Renal pelvis (tissue), 4 donors: ENCODE measurements around the gene CDC34. TPM values are rescaled to one million over a fixed set of nuclear protein-coding genes. Genes with fewer than 3 reads are reported as not detected.

ENCODE experiments used
- DNase-seq: peaks from one replicate; pipeline ENCODE4 v3.0.0-alpha.2; 2013
- polyA plus RNA-seq, 3 donors: library from polyadenylated mRNA; unstranded; fragments of 120-200 nt; gene quantifications; one replicate each; pipeline ENCODE4 v1.2.1, GENCODE V29; 2013; ENCODE audit not compliant: insufficient read length in 3 of 3

CDC34 gene
- polyA plus RNA-seq, 3 donors: 57.2 to 81.2 (median 68.3) TPM

GRCh38 chr19:570937-571565 lies 39.5 kb downstream of the CDC34 start:
- peak; percentile 46 for DNase-seq

- peak; percentile 55 for DNase-seq
Observed at GRCh38 chr19:571566-571974, 40.0 kb downstream of the CDC34 start.

- peak; percentile 98 for DNase-seq
Observed at GRCh38 chr19:572140-572742, 40.7 kb downstream of the CDC34 start, which contains the start of gene BSG. Gene BSG (plus strand): TSS chr19:572596. CDS start chr19:572635, 39 bp downstream.

DNA sequence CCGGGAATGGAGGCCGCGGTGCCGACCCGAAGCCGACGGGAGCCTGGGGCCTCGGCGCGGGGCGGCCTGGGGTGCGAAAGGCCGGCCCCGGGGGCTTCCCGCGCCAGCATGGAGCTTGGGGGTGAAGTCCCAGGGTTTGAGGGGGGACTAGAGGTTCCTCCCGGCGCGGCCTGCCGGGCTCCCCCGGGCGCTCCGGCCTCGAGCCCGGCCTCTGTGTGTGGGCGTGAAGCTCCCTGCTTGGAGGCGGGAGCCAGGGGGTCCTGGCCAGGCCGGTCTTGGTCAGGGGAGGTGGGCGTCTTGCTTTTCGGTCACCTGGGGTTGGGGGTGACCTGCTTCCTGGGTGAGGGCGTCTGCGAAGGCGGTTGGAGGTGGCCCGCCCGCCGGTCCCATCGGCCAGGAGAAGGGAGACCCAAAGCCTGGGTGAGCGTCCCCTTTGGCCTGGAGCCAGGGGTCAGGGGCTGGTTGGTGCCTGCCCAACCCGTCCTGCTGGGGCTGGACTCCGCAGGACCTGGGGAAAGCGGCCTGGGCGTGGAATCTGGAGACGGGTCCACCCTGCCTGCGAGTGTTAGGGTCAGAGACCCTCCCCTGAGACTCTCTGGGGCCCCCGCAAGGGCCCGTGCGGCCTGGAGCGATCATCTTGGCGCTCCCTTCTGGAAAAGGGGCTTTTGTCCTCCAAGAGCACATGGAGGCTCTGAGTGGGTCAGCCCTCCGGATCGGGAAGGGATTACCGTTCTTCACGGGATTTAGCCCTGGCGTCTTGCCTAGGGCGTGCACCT lies 41.4 kb downstream of the CDC34 start:
- DNase-seq: no peak

DNA sequence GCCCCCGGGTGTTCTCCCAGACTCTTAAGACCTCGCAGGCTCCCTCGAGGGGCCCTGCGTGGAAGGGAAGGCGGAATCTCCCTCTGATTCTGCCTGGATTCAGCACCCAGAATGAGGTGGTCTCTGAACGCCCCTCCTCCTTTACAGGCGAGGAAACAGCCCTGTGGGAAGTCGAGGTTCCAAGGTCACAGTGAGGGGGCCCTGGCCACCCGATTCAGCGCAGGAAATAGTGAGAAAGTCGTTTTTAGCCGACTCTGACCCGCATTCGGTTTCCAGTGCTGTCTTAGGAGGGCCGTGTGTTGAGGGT lies 41.9 kb downstream of the CDC34 start:
- no peak for DNase-seq

DNA sequence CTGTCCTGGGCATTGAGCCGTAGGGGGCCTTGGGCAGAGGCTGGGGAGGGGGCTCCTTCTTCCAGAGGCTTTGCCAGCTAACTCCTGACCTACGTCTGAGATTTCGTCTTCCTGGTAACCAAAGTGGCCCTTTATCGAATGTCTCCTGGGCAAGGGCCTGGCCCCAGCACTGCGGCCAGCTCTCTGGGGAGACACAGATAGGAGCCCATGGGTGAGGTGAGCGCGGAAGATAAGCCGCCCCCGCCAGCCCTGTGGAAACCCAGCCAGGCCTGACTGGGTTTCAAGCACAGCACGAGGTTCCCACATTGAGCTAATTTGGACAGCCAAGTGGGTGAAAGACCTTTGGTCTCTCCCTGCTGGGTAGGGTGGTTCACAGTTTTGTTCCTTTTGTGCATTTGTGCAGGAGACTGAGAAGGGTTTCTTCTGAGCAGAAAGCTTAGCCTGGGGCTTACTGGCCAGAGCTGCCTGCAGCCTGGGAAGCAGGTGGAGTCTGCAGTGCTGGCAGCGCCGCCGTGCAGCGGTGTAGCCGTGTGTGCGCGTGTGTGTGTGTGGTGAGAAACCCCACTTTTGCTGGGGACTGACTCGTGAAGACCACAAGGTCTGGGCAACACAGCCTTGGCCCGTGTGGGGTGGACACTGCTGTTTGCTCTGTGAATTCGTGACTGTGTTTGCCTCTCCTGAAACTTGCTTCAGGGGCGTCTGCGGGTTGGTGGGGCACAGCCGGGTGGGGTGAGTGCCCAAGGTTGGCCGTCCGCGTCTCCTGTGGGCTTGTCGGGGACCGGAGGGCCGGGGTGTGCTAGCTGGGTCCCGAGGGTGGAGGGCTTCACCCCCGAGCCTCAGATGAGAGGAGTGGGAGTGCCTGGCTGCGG lies 43.3 kb downstream of the CDC34 start:
- DNase-seq: no peak

DNA sequence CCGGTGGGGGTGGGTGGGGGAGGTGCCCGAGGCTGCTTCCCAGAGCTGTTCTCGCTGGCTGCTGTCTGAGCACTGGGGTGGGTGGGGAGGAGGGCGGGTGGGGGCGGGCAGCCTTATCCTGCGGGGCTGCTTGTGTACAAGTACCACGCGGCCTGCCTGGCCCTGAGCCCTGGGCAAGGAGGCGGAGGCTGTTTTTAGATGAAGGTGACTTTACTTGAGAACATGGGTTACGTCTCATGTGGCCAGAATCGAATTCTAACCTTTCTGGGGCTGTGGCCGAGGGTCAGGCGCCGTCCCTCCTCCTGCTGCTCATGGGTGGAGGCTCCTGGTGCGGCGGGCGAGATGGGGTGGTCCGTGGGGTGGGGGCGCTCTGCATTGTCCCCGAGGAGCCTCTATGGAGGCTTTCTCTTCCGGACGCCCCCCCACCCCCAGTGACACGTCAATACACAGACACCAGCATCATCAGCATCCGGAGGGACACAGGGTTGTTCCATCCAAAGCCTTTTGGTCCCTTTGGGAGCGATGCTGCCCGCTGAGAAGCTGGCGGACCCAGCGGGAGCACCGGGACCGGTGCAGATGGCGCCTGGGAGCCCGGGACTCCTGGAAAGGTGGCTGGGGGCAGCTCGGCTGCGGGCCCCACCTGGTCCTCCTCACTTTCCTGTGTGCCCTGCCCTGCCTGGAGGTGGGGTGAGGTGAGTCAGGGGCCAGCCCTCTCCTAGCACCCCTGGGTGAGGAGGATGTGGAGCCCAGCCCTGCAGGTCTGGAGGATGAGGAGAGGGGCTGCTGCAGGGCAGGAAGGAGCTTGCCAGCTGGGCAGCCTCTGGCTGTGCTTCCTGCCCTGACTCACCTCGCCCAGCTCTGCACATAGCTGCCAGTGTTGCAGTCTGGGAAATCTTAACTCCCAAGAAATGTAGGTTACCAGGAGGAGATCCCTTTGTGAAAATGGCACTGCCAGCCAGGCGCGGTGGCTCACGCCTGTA lies 44.3 kb downstream of the CDC34 start:
- no peak for DNase-seq

GRCh38 chr19:576768-577438 lies 45.3 kb downstream of the CDC34 start:
- no peak for DNase-seq

- no peak for DNase-seq
Observed at GRCh38 chr19:577439-578392, 46.2 kb downstream of the CDC34 start.

- no peak for DNase-seq
Observed at GRCh38 chr19:579111-579841, 47.7 kb downstream of the CDC34 start.

GRCh38 chr19:579842-580155 lies 48.2 kb downstream of the CDC34 start:
- DNase-seq: no peak

GRCh38 chr19:580274-580835 lies 48.8 kb downstream of the CDC34 start:
- no peak for DNase-seq

DNA sequence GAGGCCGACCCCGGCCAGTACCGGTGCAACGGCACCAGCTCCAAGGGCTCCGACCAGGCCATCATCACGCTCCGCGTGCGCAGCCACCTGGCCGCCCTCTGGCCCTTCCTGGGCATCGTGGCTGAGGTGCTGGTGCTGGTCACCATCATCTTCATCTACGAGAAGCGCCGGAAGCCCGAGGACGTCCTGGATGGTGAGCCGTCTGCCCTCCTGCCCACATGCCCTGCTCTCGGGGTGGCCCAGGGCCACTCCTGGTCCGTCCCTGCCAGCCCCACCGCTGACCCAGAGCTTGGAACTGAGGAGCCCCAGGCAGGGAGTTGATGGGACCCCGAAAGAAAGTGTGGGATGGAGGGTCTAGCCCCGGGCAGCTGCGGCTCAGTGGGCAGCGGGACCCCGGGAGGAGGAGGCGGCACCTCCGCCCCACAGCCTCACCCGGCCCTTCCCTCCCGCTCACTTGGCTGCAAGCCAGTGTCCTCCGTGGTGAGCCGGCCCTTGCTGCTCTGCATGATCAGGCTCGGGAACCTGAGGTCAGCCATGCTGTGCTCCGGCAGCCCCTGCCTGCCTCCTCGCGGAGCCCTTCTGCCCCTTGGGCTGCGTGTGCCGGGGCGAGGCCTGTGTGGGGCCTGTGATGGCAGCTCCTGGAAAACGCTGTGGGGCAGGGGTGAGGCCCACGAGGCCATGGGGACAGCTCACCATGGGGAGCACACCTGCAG lies 50.0 kb downstream of the CDC34 start:
- DNase-seq: no peak

- DNase-seq: no peak
Observed at GRCh38 chr19:582497-583197, 51.1 kb downstream of the CDC34 start.

DNA sequence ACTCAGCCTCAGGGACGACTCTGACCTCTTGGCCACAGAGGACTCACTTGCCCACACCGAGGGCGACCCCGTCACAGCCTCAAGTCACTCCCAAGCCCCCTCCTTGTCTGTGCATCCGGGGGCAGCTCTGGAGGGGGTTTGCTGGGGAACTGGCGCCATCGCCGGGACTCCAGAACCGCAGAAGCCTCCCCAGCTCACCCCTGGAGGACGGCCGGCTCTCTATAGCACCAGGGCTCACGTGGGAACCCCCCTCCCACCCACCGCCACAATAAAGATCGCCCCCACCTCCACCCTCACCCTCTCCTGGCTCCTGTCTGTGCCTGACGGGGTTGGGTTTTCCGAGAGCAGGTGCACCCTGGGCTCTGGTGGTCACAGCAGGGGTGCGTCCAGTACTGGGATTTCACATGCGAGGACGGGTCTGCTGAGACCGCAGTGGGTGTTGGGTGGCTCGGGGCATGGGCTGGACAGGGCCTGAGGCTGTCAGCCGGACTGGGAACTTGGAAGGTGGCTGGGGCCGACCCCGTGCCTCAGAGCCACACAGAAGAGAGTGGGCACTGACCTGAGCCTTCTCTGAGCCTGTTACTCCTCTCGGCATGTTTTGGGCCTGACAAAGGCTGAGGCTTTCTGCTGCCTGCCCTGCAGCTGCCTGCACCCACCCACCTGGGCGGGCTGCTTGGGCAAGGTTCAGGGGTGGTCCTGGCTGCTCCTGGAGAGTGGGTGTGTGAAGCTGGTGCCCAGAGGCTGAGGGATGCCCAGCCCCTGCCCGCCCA lies 51.8 kb downstream of the CDC34 start:
- DNase-seq: no peak

GRCh38 chr19:583968-584239 lies 52.3 kb downstream of the CDC34 start:
- no peak for DNase-seq
